Measurements from ENCODE around the gene PATJ. TPM values are rescaled to one million over a fixed set of nuclear protein-coding genes. Genes with fewer than 3 reads are reported as not detected.

The PATJ gene
- total and polyA plus RNA-seq, 2 of the 13 experiments (the other 11 are each of a cell fraction or from before 2014, with no cell fraction given), result 6.2 to 16.8 TPM

- no peak for TF ChIP-seq ZNF281 (CRISPR knock-in tag; IDR thresholded peaks at IDR 0.05; ENCODE audit: borderline replicate concordance)
- no peak for TF ChIP-seq ZNF597 (CRISPR knock-in tag; IDR thresholded peaks at IDR 0.05)
- no peak for TF ChIP-seq ZNF20 (CRISPR knock-in tag; IDR thresholded peaks at IDR 0.05)
- TF ChIP-seq ZKSCAN5 (CRISPR knock-in tag; IDR thresholded peaks at IDR 0.05), result no peak
- TF ChIP-seq ZNF329 (CRISPR knock-in tag; IDR thresholded peaks at IDR 0.05; ENCODE audit: low read depth), result no peak
- no peak for TF ChIP-seq HOXD1 (CRISPR knock-in tag; IDR thresholded peaks at IDR 0.05)
- no peak for TF ChIP-seq ZNF367 (CRISPR knock-in tag; IDR thresholded peaks at IDR 0.05; ENCODE audit: borderline replicate concordance)
Observed at GRCh38 chr1:62077821-62078220, 335.5 kb downstream of the PATJ start (continued).

GRCh38 chr1:62082456-62083363 is 340.4 kb downstream of the PATJ start:
- no peak overlapping the region for H3K4me3 ChIP-seq (replicated peaks in 1 of 3; ENCODE audit: insufficient read depth in 1 of 3, low read depth in 2 of 3, low read length in 3 of 3)
- no peaks in the 10 kb centered on the region for H3K27me3 ChIP-seq (ENCODE audit: control insufficient read depth in 1 of 2, insufficient read depth in 2 of 2, low read length in 2 of 2)
- FAIRE-seq (peak; percentile 32), DNase-seq (ENCODE audit: low spot score) (peak; percentile 20), ATAC-seq (peak; percentile 83)
- peaks cover 0 to 9% of the 10 kb centered on the region in 2 experiments; a peak in 1 of 5 replicates for H3K36me3 ChIP-seq (replicated peaks in 1 of 2; ENCODE audit: control insufficient read depth in 1 of 2, insufficient read depth in 2 of 2, low read length in 2 of 2)
- H3K4me1 ChIP-seq (ENCODE audit: insufficient read depth, low read length), result no peaks in the 10 kb centered on the region
- BruUV-seq (replicated peaks), result no TSS peak
- no peaks in the 10 kb centered on the region for H3K9me3 ChIP-seq (ENCODE audit: low read length)
- intact Hi-C loops (cut with micrococcal nuclease; ENCODE audit: unreplicated experiment) (loop anchor here (1.0 kb wide), 1 partner anchor 49 kb away; no protein-coding TSS in a partner anchor), in situ Hi-C loops (cut with HindIII; ENCODE audit: extremely low pct_ligation_motif_present, low pct_unique_long_range_greater_than_20kb) (no loop called here)
- H2AFZ ChIP-seq (ENCODE audit: low read length), result no peak overlapping the region
- ChIA-PET CTCF (ENCODE audit: low intra/inter-chr PET ratio, low total read pairs) (interaction anchor here (1.8 to 2.0 kb wide), 2 partner anchors 48 to 61 kb away, joined by 4 to 8 read pairs; no protein-coding TSS in a partner anchor), POLR2A (no interaction called here)
- no peak overlapping the region for H3K27ac ChIP-seq (ENCODE audit: extremely low read length, insufficient read depth, low read length)
- no peaks in the 10 kb centered on the region for H3K79me2 ChIP-seq (ENCODE audit: insufficient read depth, low read length)
- no peak overlapping the region for H3K4me2 ChIP-seq (ENCODE audit: low read depth, low read length)
- no peaks in the 10 kb centered on the region for H4K20me1 ChIP-seq (ENCODE audit: insufficient read depth, low read length)
- WGBS (ENCODE audit: low lambda C conversion rate), result 77% methylated on average over 14 of the region's 14 CpGs
- no peak overlapping the region for H3K9ac ChIP-seq (ENCODE audit: insufficient read depth, low read depth, low read length)
- no peak for TF ChIP-seq ZNF607 (CRISPR knock-in tag; IDR thresholded peaks at IDR 0.05; ENCODE audit: borderline replicate concordance)
- TF ChIP-seq CTCF (CRISPR knock-in tag; IDR thresholded peaks at IDR 0.05), result peak; percentile 75
- no peak for TF ChIP-seq CREB1 (IDR thresholded peaks at IDR 0.05)
- TF ChIP-seq CREB1 (CRISPR knock-in tag; IDR thresholded peaks at IDR 0.05), result 0 out of 2 replicates have a peak, but pooled peaks have one; percentile 42
- TF ChIP-seq ZFP37 (CRISPR knock-in tag; IDR thresholded peaks at IDR 0.05; ENCODE audit: borderline replicate concordance), result no peak
- TF ChIP-seq SMC3 (IDR thresholded peaks at IDR 0.05; ENCODE audit: low read length), result peak; percentile 71
- TF ChIP-seq ZBTB33 (CRISPR knock-in tag; IDR thresholded peaks at IDR 0.05), result peak; percentile 21; the same call in 1 of the 2 replicates
